ENCODE data around the gene RBM6.
A peak's percentile ranks its signal among the peaks of the same experiment; 100 is the strongest.
"Not testable (repeated sequence)": the region's sequence is repeated elsewhere in the genome, so short reads cannot be mapped to it uniquely, and the experiment has no call there.

Gene RBM6

GRCh38 chr3:49939858-49940666, at the start of gene RBM6:
TSS of gene RBM6 (plus strand) at chr3:49940150. CDS start at chr3:49962642, 22,492 bp downstream.
- peak; percentile 95 for FAIRE-seq

DNA sequence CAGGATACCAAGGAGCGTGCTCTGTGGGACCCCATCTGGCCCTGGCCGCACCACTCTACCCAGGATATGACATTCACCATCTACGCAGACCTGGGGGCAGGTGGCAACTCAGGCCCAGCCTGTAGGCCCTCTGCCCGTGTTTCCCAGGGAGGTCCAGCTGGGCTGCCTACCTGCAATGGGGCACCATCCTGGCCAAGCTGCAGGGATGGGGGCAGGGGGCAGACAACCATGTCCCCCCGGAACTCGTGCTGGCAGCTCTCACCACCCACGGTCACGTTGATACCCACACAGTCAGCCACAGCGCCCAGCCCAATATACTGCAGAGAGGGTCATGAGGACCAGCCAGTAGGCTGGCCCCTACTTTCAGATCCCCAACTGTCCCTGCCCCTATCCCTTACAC, 44.2 kb upstream of the RBM6 start:
- no peak for FAIRE-seq

- FAIRE-seq, result no peak
These were observed 43.6 kb upstream of the RBM6 start for GRCh38 chr3:49896345-49896744.

DNA sequence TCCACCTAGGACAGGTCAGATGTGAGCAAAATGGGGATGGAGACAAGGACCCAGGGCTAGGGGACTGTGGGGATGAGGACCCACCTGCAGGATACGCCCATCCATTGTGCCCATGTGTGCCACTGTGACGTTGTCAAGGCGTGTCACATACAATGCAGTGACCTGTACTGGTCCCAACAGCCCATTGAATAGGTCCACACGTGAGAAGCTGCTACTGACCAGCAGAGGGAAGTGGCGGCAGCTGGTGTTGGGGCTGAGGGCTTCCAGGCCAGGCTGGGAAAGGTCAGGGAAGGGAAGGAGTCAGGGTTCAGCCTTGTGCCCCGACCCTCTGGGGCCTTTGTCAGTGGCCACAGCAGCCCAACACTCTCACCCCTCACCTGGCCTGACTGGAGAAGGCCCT, 41.0 kb upstream of the RBM6 start:
- no peak for FAIRE-seq

- FAIRE-seq, result no peak
These were observed 40.1 kb upstream of the RBM6 start for GRCh38 chr3:49899815-49900214.

DNA sequence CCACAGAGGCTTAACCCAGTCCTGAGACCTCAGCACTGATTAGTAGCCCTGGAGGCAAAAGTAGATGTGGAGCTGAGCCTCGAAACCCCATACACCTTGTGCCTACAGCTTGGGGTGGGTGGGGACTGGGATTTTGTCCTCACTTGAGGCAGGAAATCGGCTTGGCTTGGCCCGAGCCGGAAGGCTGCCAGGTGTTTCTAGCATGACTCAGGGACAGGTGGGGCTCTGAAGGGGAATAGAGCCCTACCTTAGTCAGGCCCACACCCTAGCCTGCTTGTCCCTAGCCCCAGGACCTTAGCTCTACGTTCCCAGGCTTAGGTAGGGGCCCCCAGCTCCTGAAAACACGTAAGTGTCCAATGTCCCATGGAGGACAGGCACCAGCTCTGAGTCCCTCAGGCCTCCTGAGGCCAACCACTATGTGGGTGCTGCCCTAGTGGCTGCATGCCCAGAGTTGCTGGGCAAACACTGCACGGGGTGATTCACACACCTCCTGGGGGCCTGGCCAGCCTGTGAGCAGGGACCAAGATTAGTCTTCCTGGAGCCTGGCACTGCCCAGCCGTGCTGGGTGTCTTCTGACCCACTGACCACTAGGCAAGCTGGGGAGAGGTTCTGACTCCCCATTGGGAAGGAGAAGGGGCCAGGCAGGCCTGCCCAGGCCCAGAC, 39.3 kb upstream of the RBM6 start:
- no peak for FAIRE-seq

GRCh38 chr3:49901366-49902339, 38.3 kb upstream of the RBM6 start:
- FAIRE-seq, result no peak

GRCh38 chr3:49902511-49903345, 37.2 kb upstream of the RBM6 start:
- no peak for FAIRE-seq

GRCh38 chr3:49903451-49904424, 36.2 kb upstream of the RBM6 start, which contains the start of gene MST1R:
TSS of gene MST1R (minus strand) at chr3:49903873. CDS start at chr3:49903609, 264 bp downstream.
- FAIRE-seq, result no peak

- not testable (repeated sequence) for FAIRE-seq
These were observed 35.5 kb upstream of the RBM6 start for GRCh38 chr3:49904448-49904847.

- no peak for FAIRE-seq
These were observed 33.7 kb upstream of the RBM6 start for GRCh38 chr3:49906073-49906743.

DNA sequence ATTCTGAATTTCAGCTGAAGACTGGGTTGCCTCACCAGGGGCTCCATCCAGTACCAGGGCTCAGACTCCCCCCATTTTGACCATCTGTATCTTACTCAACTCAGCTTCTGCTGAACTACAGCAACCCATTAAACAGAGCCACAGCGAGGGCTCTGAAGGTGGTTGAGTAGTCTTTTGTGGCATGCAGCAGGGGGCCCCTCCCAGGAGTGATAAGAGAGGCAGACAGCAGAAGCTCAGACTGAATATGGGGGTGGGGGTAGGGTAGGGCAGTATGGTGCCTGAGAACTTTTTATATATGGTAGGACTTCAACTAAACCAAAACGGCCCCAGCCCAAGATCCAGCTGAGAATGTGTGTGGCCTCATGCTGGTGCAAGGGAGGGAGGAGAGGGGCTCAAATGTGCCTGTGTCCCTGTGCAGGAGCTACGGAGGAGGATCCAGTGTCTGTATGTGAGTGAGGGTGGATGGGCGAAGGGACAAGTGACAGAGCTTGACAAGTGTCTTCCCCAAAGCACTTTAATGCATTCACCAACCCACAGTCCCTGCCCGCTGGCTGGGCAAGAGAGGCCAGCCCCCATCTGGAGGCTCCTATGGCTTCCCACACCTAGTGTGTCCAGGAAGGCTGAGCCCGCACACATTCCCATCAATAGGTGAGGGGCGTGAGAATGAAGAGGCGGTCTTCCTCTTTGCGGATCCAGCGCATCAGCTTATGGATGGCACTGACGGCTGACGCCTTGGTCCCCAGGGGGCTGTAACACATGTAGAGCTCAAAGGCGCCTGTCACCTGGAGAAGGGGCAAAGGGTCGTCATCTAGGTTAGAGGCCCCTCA, 31.4 kb upstream of the RBM6 start:
- FAIRE-seq, result no peak

DNA sequence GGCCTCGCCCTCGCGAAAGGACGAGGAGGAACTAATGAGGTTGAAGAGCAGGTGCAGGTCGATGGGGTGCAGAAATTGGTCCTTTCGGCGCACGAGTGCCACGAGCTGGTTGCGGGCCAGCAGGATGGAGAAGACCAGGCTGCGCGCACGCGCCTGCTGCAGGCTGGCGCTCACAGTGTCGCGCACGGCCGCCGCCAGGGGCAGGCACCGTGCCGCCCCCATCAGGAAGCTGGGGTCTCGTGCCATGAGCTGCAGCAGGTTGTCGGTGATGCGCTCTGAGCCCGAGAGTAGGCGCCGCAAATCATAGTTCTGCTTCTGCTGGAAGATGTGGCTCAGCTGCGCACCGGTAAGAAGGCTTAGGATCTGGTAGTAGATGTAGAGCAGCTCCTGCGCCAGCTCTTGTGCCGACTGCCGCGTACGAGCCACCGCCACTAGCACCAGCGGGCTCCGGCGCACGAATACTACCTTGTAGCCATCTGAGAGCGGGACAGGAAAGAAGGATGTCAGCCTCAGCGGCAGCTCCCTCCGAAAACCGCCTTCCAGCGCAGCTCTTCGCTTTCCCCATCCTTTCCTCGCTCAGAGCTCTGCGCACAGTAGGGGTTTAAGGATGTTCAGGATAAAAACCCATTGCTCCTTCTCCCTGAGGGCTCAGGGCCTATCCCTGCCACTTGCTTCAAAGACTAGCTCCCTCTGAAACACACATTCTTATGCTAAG, 29.4 kb upstream of the RBM6 start:
- FAIRE-seq, result no peak

GRCh38 chr3:49911124-49911420, 28.9 kb upstream of the RBM6 start:
- FAIRE-seq, result no peak

DNA sequence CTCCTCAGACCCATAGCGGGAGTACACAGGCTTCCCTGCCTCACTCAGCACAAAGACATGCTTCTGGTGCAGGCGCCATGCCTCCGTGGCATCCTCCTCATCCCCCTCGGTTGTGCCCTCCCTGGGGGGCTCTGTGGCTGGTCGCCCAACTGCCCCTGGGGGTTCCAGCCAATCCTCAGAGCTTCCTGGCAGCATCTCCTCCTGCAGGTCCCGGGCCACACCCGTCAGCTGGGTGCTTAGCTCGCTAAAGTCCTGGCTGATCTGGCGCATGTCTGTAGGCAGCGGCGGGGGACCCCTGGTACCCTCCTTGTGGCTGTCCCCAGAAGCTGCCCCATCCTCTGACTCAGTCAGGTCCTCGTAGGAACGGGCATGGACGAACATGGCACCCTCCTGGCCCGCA, 28.3 kb upstream of the RBM6 start:
- no peak for FAIRE-seq

DNA sequence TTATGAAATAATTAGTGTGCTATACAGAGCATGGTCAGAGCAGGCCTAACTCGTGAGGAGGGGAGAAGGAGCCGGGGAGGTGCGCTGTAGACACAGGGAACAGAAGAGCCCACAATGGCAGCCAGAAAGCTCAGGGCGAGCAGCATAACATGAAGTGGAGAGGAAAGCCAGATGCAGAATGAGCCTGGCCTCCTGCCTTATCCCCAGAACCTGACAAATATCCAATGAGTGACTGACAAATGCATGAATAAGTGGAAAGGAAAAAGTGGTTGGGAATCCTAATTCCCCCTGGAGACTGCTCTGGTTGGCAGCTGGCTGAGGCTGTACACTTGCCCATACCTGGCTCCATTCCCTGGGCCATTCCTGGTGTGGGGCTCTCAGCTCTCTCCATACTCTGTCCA, 27.1 kb upstream of the RBM6 start:
- no peak for FAIRE-seq

- FAIRE-seq, result no peak
These were observed 25.0 kb upstream of the RBM6 start for GRCh38 chr3:49914906-49915305.

DNA sequence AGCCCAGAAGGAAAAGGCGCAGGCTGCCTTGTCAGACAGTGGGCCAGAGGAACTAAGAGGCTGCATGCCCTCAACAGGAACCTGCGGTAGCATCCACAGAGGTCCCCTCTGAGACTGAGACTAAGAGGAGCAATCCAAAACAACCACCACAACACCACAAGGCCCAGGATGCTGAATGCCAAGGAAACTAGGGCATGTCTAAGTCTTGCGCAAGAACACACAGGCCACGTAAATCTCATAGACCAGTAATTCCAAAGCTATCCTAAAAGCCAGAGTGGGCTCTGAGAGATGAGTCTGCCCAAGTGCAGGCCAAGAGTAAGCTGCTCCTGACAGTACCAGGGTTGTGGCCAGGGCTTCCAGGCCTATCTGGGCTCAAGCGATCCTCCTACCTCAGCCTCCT, 23.3 kb upstream of the RBM6 start:
- FAIRE-seq, result no peak
